Keratinocyte (primary cell): ENCODE results near the gene ZNF19.

ENCODE experiments used
- EZH2 ChIP-seq: IDR thresholded peaks from one replicate; pipeline ENCODE4 v1.6.1; 2012; ENCODE audit warnings: inconsistent platforms, mild to moderate bottlenecking, low read length, moderate library complexity
- TF ChIP-seq, protein P1 (sequence below), 3 experiments: IDR thresholded peaks in 1 of 3; conservative IDR thresholded peaks in 1 of 3; optimal IDR thresholded peaks in 1 of 3; 2 replicates in 2 of 3; 3 replicates in 1 of 3; pipeline versions ENCODE3 to v1.5.1; 2011; ENCODE audit warnings: low read length in 3 of 3, mild to moderate bottlenecking in 3 of 3, moderate library complexity in 2 of 3, control low read depth in 1 of 3, inconsistent platforms in 1 of 3; ENCODE audit not compliant: insufficient read depth in 2 of 3; ENCODE audit errors: extremely low read depth in 1 of 3

- TF ChIP-seq, protein P1, sequence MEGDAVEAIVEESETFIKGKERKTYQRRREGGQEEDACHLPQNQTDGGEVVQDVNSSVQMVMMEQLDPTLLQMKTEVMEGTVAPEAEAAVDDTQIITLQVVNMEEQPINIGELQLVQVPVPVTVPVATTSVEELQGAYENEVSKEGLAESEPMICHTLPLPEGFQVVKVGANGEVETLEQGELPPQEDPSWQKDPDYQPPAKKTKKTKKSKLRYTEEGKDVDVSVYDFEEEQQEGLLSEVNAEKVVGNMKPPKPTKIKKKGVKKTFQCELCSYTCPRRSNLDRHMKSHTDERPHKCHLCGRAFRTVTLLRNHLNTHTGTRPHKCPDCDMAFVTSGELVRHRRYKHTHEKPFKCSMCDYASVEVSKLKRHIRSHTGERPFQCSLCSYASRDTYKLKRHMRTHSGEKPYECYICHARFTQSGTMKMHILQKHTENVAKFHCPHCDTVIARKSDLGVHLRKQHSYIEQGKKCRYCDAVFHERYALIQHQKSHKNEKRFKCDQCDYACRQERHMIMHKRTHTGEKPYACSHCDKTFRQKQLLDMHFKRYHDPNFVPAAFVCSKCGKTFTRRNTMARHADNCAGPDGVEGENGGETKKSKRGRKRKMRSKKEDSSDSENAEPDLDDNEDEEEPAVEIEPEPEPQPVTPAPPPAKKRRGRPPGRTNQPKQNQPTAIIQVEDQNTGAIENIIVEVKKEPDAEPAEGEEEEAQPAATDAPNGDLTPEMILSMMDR (optimal IDR thresholded peaks at IDR 0.05 in 1 of 3, IDR thresholded peaks at IDR 0.05 in 1 of 3, conservative IDR thresholded peaks at IDR 0.05 in 1 of 3; ENCODE audit: extremely low read depth in 1 of 3, insufficient read depth in 2 of 3, low read length in 3 of 3), result no peak
- TF ChIP-seq EZH2, result no peak
Observed at GRCh38 chr16:71472931-71473330, 16.2 kb downstream of the ZNF19 start.
